GM18511 (cell line): Measurements from ENCODE around the gene ATG14.
A peak's percentile ranks its signal among the peaks of the same experiment; 100 is the strongest.
"Not testable (repeated sequence)": the region's sequence is repeated elsewhere in the genome, so short reads cannot be mapped to it uniquely, and the experiment has no call there.

Experiments used
- ATAC-seq: cut with Tn5 transposase; IDR thresholded peaks from one replicate; pipeline ENCODE4 v1.9.1; 2021; ENCODE audit warnings: mild to moderate bottlenecking, moderate library complexity; ENCODE audit not compliant: unreplicated experiment

Gene ATG14

GRCh38 chr14:55352201-55352600, 59.4 kb downstream of the ATG14 start:
- no peak for ATAC-seq

GRCh38 chr14:55351111-55351510, 60.5 kb downstream of the ATG14 start:
- no peak for ATAC-seq

DNA sequence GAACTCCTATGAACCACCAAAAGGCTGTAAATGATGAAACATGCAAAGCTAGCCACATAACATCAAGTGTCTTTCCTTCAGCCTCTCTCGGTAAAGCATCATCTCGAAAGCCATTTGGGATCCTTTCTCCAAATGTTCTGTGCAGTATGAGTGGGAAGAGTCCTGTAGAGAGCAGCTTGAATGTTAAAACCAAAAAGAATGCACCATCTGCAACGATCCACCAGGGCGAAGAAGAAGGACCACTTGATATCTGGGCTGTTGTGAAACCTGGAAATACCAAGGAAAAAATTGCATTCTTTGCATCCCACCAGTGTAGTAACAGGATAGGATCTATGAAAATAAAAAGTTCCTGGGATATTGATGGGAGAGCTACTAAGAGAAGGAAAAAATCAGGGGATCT, 61.2 kb downstream of the ATG14 start:
- no peak for ATAC-seq

DNA sequence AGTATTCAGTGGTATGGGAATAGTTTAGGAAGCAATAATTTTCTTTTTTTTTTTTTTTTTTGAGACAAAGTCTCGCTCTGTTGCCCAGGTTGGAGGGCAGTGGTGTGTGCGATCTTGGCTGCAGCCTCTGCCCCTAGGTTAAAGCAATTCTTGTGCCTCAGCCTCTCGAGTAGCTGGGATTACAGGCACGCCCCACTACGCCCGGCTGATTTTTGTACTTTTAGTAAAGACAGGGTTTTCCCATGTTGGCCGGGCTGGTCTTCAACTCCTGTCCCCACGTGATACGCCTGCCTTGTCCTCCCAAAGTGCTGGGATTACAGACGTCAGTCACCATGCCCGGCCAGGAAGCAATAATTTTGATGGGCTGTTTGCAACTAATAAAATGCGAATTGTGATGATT, 62.1 kb downstream of the ATG14 start:
- ATAC-seq, result no peak

- ATAC-seq, result no peak
Observed at GRCh38 chr14:55348766-55349453, 62.7 kb downstream of the ATG14 start.

GRCh38 chr14:55347748-55348147, 63.9 kb downstream of the ATG14 start:
- ATAC-seq, result no peak

DNA sequence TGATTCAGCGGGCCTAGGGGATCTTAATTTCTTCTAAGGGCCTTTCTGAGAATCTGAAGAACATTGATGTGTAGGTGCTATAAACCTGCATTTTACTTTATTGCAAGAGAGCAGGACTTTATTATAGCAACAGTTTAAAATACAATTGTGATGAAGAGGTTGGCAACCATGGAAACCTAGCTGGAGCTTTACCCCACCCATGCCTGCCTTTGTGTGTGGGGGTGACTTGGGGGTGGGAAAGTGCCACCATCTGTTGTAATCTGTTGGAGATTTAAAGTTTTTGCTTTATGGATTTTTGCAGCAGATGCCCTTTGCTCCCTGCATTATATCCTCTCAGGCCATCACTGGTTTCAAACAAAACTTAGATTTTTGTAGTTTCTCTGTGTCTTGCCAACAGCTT, 64.6 kb downstream of the ATG14 start:
- no peak for ATAC-seq

- ATAC-seq, result not testable (repeated sequence)
Observed at GRCh38 chr14:55344582-55345163, 67.0 kb downstream of the ATG14 start.

DNA sequence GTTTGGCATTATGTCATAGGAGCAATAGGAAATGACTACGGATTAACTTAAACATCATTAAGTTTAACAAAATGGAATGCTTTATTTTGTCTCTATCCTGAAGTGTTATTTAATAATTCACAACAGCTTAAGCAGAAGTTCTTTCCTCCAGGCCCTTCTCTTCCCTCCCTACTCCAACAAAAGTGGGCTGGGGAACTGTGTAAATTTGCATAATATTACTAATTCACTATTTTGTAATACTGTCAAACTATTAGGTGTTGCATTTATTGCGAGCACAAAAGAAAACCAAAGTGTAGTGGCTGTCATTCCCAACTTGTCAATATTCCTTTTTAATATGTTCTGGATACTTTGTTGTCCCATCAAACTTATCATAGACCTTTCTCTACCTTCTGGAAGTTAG, 69.8 kb downstream of the ATG14 start:
- no peak for ATAC-seq

DNA sequence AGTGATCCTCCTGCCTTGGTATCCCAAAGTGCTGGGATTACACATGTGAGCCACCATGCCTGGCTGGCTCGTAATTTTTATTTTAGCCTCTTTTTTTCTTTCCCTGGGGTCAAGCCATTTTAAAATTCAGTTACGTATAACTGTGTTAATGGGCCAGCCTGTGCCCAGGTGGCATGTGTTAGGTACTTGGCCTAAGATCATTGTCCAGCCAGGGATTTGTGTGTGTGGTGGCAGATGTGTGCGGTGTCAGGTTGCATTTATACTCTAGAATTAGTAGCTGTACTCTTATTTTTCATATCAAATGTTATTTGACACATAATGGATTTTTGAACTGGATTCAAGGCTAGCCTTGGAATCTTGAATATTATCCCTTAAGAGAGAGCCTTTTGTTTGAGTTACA, 71.1 kb downstream of the ATG14 start:
- ATAC-seq, result no peak

- ATAC-seq, result peak; percentile 72
Observed at GRCh38 chr14:55339770-55340169, 71.9 kb downstream of the ATG14 start.

GRCh38 chr14:55336691-55337090, 74.9 kb downstream of the ATG14 start:
- ATAC-seq, result no peak

GRCh38 chr14:55336162-55336561, 75.5 kb downstream of the ATG14 start:
- no peak for ATAC-seq

GRCh38 chr14:55333711-55334485, 77.7 kb downstream of the ATG14 start:
- peak; percentile 65 for ATAC-seq

- peak; percentile 73 for ATAC-seq
Observed at GRCh38 chr14:55332654-55333570, 78.7 kb downstream of the ATG14 start.

GRCh38 chr14:55329999-55330710, 81.5 kb downstream of the ATG14 start:
- ATAC-seq, result no peak

GRCh38 chr14:55328317-55328716, 83.3 kb downstream of the ATG14 start:
- no peak for ATAC-seq

DNA sequence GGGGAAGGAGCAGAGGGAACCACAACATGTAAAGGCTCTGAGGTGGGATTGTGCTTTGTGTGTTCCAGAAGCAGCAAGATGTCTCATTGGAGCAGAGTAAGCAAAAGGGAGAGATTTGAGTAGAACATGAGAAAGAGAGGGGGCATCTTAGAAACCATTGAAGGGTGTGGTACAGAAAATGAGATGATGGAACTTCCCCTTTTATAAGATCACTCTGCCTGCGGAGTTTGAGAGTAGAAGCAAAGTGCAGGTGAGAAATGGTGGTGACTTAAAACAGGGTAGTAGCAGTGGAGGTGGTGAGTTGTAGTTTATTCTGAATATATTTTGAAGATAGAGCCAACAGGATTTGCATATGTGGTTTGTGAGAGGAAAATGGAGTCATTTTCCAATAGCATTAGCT, 84.5 kb downstream of the ATG14 start:
- peak; percentile 80 for ATAC-seq

- no peak for ATAC-seq
Observed at GRCh38 chr14:55324812-55325211, 86.8 kb downstream of the ATG14 start.

DNA sequence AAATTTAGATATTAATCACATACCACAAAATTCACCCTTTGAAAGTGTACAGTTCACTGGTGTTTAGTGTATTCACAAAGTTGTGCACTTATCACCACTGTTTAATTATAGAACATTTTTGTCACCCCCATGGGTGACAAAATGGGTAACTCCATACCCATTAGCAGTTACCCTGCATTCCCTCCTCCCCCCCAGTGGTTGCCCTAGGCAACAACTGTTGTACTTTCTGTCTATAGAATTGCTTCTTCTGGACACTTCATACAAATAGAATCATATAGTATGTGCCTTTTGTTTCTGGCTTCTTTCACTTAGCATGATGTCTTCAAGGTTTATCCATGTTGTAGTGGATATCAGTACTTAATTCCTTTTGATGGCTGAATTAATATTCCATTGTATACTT, 87.7 kb downstream of the ATG14 start:
- no peak for ATAC-seq
